GM12878 (cell line): Measurements from ENCODE around the gene GLT1D1. TPM values are rescaled to one million over a fixed set of nuclear protein-coding genes. Genes with fewer than 3 reads are reported as not detected.

Experiments used
- ATAC-seq: fragments of 200-7000 bp; cut with Tn5 transposase; 3 replicates; pipeline ENCODE4 v1.9.1; 2020; ENCODE audit warnings: mild to moderate bottlenecking, moderate library complexity
- BruUV-seq: library from RNA; stranded (reverse); fragments of 400-500 nt; replicated peaks from 2 replicates; lab custom pipeline; 2021; lab: Mats Ljungman, UMichigan
- CTCF ChIA-PET: fragments of 300-600 bp; sonication (Branson Sonifier 250); formaldehyde crosslinking; extraction: SDS; loops from one replicate; lab custom pipeline; 2021; ENCODE audit warnings: inconsistent platforms; lab: Yijun Ruan, JAX
- POLR2A ChIA-PET: fragments of 350-600 bp; formaldehyde crosslinking; extraction: SDS; loops from one replicate; lab custom pipeline; 2021; ENCODE audit warnings: inconsistent platforms; lab: Charles Lee
- RAD21 ChIA-PET: fragments of 300-600 bp; sonication (Branson Sonifier 250); formaldehyde crosslinking; loops from one replicate; lab custom pipeline; 2023; ENCODE audit warnings: antibody characterized with exemption; ENCODE audit not compliant: unreplicated experiment; lab: Charles Lee
- SMC1A ChIA-PET: fragments of 300-600 bp; sonication (Branson Sonifier 250); formaldehyde crosslinking; loops from one replicate; lab custom pipeline; 2023; ENCODE audit not compliant: unreplicated experiment, uncharacterized antibody; lab: Charles Lee
- DNase-seq: peaks from one replicate; pipeline ENCODE4 v3.0.0-alpha.2; 2011; ENCODE audit warnings: low read depth, low spot score
- FAIRE-seq: peaks from 3 replicates; lab custom pipeline; 2011; peaks lifted over from hg19 to GRCh38; lab: Jason Lieb, UNC
- H2AFZ ChIP-seq: 2 replicates; pipeline ENCODE4 v1.6.0; 2011; ENCODE audit warnings: low read depth, low read length, control low read depth; ENCODE audit not compliant: control insufficient read depth
- H3K27ac ChIP-seq: 2 replicates; pipeline ENCODE4 v1.5.1; 2011; ENCODE audit warnings: control low read depth; ENCODE audit not compliant: control insufficient read depth, insufficient read depth
- H3K27me3 ChIP-seq, 2 experiments: replicated peaks in 1 of 2; 2 replicates each; pipeline versions ENCODE4 v1.6.0 to v1.6.1; 2011; ENCODE audit warnings: low read length in 1 of 2; ENCODE audit not compliant: control insufficient read depth in 2 of 2, insufficient read depth in 2 of 2
- H3K36me3 ChIP-seq, 2 experiments: 2 replicates each; pipeline ENCODE4 v1.5.1; 2011; ENCODE audit warnings: low read length in 1 of 2; ENCODE audit not compliant: control insufficient read depth in 2 of 2, insufficient read depth in 2 of 2
- H3K4me1 ChIP-seq: 2 replicates; pipeline ENCODE4 v1.6.1; 2011; ENCODE audit warnings: mild to moderate bottlenecking, low read length, moderate library complexity, mixed read lengths; ENCODE audit not compliant: control insufficient read depth, insufficient read depth
- H3K4me2 ChIP-seq: 2 replicates; pipeline ENCODE4 v1.6.0; 2011; ENCODE audit warnings: control low read depth; ENCODE audit not compliant: control insufficient read depth, insufficient read depth
- H3K4me3 ChIP-seq: fragments of 200-600 bp; sonication (generic); 2 replicates; pipeline ENCODE4 v1.5.1; 2016
- H3K79me2 ChIP-seq: 2 replicates; pipeline ENCODE4 v1.6.0; 2011; ENCODE audit warnings: low read length; ENCODE audit not compliant: control insufficient read depth, insufficient read depth
- H3K9ac ChIP-seq: 2 replicates; pipeline ENCODE4 v1.8.0; 2011; ENCODE audit warnings: low read length, control low read depth, mixed read lengths; ENCODE audit not compliant: control insufficient read depth, insufficient read depth
- H3K9me3 ChIP-seq: replicated peaks from 3 replicates; pipeline ENCODE4 v1.5.1; 2011; ENCODE audit warnings: mild to moderate bottlenecking, low read length; ENCODE audit not compliant: control insufficient read depth, insufficient read depth
- H4K20me1 ChIP-seq: 2 replicates; pipeline ENCODE4 v1.6.0; 2011; ENCODE audit not compliant: control insufficient read depth, insufficient read depth
- BCL11A ChIP-seq: IDR thresholded peaks from 2 replicates; pipeline ENCODE4 v1.6.1; 2011; ENCODE audit warnings: low read depth, low read length
- CREM ChIP-seq: IDR thresholded peaks from 2 replicates; pipeline ENCODE4 v1.6.1; 2014; ENCODE audit warnings: antibody characterized with exemption, low read depth
- CUX1 ChIP-seq: IDR thresholded peaks from 2 replicates; pipeline ENCODE4 v1.6.1; 2012; ENCODE audit warnings: improper control_type of control experiment, low read depth, low read length; ENCODE audit not compliant: insufficient replicate concordance
- ELK1 ChIP-seq: IDR thresholded peaks from 2 replicates; pipeline ENCODE4 v1.6.1; 2012; ENCODE audit warnings: low read depth, low read length, improper control_type of control experiment
- HDGF ChIP-seq: fragments of 450-650 bp; IDR thresholded peaks from 2 replicates; pipeline ENCODE4 v1.6.1; 2016; ENCODE audit warnings: antibody characterized with exemption
- NFXL1 ChIP-seq: fragments of 450-650 bp; IDR thresholded peaks from 2 replicates; pipeline ENCODE4 v1.6.1; 2017; ENCODE audit warnings: antibody characterized with exemption, mild to moderate bottlenecking, borderline replicate concordance
- RELA ChIP-seq: fragments of 450-650 bp; IDR thresholded peaks from 2 replicates; pipeline ENCODE4 v1.8.0; 2014; ENCODE audit warnings: borderline replicate concordance; ENCODE audit not compliant: partially characterized antibody
- REST ChIP-seq: IDR thresholded peaks from 2 replicates; pipeline ENCODE4 v1.6.1; 2012; ENCODE audit warnings: mild to moderate bottlenecking, low read depth, low read length
- SPI1 ChIP-seq: IDR thresholded peaks from 2 replicates; pipeline ENCODE4 v1.6.1; 2011; ENCODE audit warnings: low read depth, mild to moderate bottlenecking, low read length, moderate library complexity, borderline replicate concordance; ENCODE audit not compliant: insufficient read depth
- SREBF1 ChIP-seq: IDR thresholded peaks from 2 replicates; pipeline ENCODE4 v1.6.1; 2012; ENCODE audit warnings: mild to moderate bottlenecking, low read length
- SUZ12 ChIP-seq: fragments of 200-600 bp; sonication (generic); IDR thresholded peaks from one replicate; pipeline ENCODE4 v1.6.1; 2018; ENCODE audit warnings: antibody characterized with exemption, mild to moderate bottlenecking; ENCODE audit not compliant: unreplicated experiment
- TCF7 ChIP-seq: IDR thresholded peaks from 2 replicates; pipeline ENCODE4 v1.6.1; 2014; ENCODE audit warnings: antibody characterized with exemption, borderline replicate concordance
- ZNF384 ChIP-seq: IDR thresholded peaks from 2 replicates; pipeline ENCODE4 v1.6.1; 2012; ENCODE audit warnings: low read depth, mild to moderate bottlenecking, low read length, improper control_type of control experiment, borderline replicate concordance
- WGBS: methylation state at CpG from one replicate; pipeline ENCODE4 v1.1.6; 2016; ENCODE audit warnings: low lambda C conversion rate; ENCODE audit not compliant: insufficient replicate concordance, insufficient coverage; ENCODE audit errors: missing lambda C conversion rate; 5-methylcytosine and 5-hydroxymethylcytosine counted together
- in situ Hi-C: fragments of 300-500 bp; cut with MboI; formaldehyde crosslinking; loops from 9 replicates; pipeline ENCODE4 v1.14.3; 2018; ENCODE audit warnings: mixed read lengths
- intact Hi-C: fragments of 100-400 bp; cut with micrococcal nuclease; formaldehyde crosslinking; loops from one replicate; pipeline ENCODE4 v1.14.2; 2022; ENCODE audit not compliant: unreplicated experiment
- polyA plus RNA-seq, 11 experiments: library from polyadenylated mRNA; depleted of rRNA in 4 of 11; unstranded in 6 of 11; stranded (reverse) in 5 of 11; fragments of >200 nt; fragmentation: Nextera tagmentation in 4 of 11; fragmentation: Illumina TruSeq in 1 of 11; extraction: Ambion mirVana in 4 of 11; extraction: Trizol in 1 of 11; gene quantifications; 1 replicate in 1 of 11; 2 replicates in 10 of 11; pipeline versions ENCODE4 v1.2.1 to v1.2.3, GENCODE V29; 2011 to 2016; ENCODE audit warnings: inconsistent platforms in 2 of 11, missing spikeins in 2 of 11, low read depth in 1 of 11
- total RNA-seq, 4 experiments: library from RNA; depleted of rRNA in 3 of 4; stranded (reverse); fragments of >200 nt in 3 of 4; fragmentation: Illumina TruSeq in 1 of 4; extraction: Trizol in 1 of 4; gene quantifications; 2 replicates each; pipeline versions ENCODE4 v1.2.1 to v1.2.3, GENCODE V29; 2013 to 2021

Gene GLT1D1
- total and polyA plus RNA-seq, 10 of the 15 experiments (the other 5 are each of a cell fraction or from before 2014, with no cell fraction given), result 0.42 to 62.8 (median 3.0) TPM

DNA sequence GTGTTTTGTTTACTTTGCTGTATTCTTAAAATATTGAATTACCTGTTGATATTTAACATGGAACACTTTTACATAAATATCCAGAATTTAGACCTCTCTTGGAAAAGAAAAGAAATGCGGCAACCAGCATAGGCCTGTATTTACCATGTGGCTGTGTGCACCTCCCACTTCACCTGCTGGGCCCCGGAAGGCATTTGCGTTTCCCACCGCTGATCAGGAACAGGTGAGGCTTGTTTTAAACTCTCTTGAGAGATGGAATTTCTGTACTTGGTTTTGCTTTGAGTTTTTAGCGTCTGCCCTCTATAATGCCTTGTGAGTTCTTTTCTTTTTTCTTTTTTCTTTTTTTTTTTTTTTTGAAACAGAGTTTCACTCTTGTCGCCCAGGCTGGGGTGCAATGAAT is 124.2 kb downstream of the GLT1D1 start:
- ChIA-PET POLR2A (no interaction called here), SMC1A (no interaction called here), RAD21 (no interaction called here), CTCF (no interaction called here)
- Histone ChIP-seq H3K36me3 (no peaks in the 10 kb centered on the region; a peak in 1 of 4 replicates), H3K4me2 (no peak overlapping the region), H3K9me3 (no peaks in the 10 kb centered on the region), H2AFZ (no peak overlapping the region), H3K27ac (no peak overlapping the region), H3K9ac (no peak overlapping the region), H4K20me1 (no peaks in the 10 kb centered on the region), H3K4me3 (no peak overlapping the region), H3K79me2 (no peaks in the 10 kb centered on the region), H3K4me1 (no peaks in the 10 kb centered on the region), H3K27me3 (no peaks in the 10 kb centered on the region)
- no TSS peak for BruUV-seq
- WGBS, result 59% methylated on average over 6 of the region's 6 CpGs
- FAIRE-seq, result no peak
- intact Hi-C loops, result no loop called here
- DNase-seq, result no peak
- no peak for ATAC-seq
- in situ Hi-C loops, result loop anchor here (10.0 kb wide), 1 partner anchor 937 kb away; no protein-coding TSS in a partner anchor
- no peak for TF ChIP-seq SREBF1
- no peak for TF ChIP-seq NFXL1
- no peak for TF ChIP-seq ZNF384
- no peak for TF ChIP-seq HDGF
- no peak for TF ChIP-seq REST
- TF ChIP-seq CUX1, result no peak
- no peak for TF ChIP-seq CREM
- no peak for TF ChIP-seq SUZ12
- no peak for TF ChIP-seq BCL11A
- no peak for TF ChIP-seq RELA
- TF ChIP-seq TCF7, result no peak
- no peak for TF ChIP-seq ELK1
- no peak for TF ChIP-seq SPI1
